ENCODE results near the gene LST1.

LST1 gene

DNA sequence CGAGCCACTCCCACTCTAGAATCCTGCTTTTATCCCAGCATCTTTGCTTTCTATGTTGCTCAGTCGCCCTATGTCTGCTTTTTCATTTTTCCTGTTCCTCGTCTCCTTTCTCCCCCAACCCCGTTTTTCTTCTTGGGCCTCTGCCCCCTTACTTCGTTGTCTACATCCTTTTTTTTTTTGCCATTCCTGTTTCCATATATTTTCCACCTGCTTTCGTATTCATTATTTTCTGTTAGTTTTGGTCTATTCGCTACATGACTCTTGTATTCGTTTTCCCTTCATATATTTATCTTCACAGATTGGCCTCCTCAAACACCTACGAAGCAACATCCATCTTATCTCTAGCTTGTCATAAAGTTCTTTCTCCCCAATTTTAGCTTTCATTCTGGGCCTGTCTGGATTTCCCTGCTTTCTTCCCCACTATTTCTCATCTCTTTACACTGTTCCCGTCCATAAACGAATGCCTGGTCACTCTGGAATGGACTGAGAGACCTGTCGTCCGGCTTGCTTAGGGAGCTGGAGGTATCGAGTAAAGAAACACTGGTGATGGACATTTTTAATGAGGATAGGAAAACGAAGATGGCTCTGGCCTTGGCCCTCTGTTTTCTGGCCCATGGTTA, 35.4 kb downstream of the LST1 start:
- no peak for DNase-seq

DNA sequence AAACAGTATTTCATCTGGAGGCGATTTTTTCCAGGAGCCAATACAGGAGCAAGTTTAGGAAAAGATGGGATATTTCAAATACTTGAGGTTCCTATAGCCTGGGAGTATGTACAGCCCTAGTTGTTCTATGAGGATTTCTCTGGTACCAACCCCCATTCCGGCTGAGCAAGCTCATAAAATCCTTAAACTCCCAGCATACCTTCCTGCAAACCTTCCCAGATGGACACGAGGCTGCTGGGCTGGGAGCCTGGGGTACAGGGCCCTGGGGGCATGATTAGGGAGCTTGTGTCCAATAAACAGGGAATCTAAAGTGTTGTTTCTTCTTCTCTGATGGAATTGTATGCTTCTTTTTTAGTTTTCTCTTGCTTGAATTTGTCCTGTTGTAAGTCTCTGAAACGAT, 35.9 kb downstream of the LST1 start:
- DNase-seq = no peak

DNA sequence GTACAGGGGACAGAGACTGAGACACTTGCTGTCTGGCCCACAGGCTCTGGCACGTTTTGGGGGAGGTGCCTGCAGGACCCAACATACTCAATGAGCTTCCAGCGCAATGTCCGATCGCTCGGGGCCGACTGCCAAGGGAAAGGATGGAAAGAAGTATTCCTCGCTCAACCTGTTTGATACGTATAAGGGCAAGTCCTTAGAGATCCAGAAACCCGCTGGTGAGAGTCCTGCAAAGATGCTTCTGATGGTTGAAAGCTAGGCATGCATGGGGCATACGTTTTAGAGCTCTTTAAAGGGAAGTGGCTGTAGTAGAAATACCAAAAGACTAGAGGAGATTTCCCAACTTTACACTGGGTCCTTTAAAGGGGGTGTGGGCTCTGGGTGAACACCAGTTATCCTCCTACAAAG, 36.6 kb downstream of the LST1 start:
- DNase-seq = peak; percentile 57 to 59

DNA sequence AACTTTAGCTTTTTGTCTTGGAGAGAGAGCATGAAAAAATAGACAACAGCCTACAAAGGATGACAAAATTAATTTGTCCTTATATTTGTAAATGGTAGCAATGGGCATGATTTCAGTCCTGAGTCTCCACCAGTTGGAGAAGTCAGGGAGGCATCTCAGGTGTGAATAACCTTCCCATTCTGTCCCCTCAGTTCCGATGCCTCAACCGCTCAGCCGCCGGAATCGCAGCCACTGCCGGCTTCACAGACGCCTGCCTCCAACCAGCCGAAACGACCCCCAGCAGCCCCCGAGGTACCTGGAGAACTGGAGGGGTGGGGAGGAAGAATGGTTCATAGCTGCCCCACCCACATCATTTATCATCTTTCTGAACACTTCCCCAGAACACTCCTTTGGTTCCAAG, 38.0 kb downstream of the LST1 start:
- DNase-seq = no peak

DNA sequence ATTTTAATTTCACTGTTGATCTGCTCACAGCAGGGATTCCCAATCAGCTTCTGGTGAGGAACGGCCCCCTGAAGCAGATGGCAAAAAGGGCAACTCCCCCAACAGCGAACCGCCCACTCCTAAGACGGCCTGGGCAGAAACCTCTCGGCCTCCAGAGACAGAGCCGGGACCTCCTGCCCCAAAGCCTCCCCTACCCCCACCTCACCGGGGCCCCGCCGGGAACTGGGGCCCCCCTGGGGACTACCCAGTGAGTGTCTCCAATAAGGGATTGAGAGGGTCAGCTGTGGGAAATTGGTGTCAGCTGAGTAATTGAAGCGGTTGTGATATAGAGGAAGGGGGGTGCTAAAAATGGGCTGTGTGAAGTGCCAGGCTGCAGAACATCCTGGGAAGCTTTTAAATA, 40.9 kb downstream of the LST1 start:
- no peak for DNase-seq

DNA sequence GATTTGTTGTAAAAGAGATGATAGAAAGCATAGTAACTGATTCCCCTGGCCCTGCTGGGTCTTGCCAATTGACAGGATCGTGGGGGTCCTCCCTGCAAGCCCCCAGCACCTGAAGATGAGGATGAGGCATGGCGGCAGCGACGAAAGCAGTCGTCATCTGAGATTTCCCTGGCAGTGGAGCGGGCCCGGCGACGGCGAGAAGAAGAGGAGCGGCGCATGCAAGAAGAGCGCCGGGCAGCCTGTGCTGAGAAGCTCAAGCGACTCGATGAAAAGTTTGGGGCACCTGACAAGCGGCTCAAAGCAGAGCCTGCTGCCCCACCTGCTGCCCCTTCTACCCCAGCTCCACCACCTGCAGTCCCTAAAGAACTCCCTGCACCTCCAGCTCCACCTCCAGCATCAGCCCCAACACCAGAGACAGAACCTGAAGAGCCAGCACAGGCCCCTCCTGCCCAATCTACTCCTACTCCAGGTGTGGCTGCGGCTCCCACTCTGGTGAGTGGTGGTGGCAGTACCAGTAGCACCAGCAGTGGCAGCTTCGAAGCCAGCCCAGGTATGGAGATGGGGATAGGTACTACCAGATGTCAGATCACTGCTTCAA, 41.7 kb downstream of the LST1 start:
- DNase-seq = no peak

DNA sequence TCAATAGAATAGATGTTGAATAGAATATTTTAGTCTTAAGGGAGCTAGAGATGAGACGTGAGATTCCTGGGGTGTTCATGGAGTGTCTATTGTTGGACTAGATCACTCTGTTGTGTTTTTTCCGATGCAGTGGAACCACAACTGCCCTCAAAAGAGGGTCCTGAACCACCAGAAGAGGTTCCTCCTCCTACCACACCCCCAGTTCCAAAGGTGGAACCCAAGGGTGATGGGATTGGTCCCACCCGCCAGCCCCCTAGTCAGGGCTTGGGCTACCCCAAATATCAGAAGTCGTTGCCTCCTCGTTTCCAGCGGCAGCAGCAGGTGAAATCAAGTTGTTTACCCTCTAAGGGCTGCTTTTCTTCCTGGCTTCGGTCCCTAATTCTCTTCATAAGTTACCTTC, 42.9 kb downstream of the LST1 start:
- no peak for DNase-seq

DNA sequence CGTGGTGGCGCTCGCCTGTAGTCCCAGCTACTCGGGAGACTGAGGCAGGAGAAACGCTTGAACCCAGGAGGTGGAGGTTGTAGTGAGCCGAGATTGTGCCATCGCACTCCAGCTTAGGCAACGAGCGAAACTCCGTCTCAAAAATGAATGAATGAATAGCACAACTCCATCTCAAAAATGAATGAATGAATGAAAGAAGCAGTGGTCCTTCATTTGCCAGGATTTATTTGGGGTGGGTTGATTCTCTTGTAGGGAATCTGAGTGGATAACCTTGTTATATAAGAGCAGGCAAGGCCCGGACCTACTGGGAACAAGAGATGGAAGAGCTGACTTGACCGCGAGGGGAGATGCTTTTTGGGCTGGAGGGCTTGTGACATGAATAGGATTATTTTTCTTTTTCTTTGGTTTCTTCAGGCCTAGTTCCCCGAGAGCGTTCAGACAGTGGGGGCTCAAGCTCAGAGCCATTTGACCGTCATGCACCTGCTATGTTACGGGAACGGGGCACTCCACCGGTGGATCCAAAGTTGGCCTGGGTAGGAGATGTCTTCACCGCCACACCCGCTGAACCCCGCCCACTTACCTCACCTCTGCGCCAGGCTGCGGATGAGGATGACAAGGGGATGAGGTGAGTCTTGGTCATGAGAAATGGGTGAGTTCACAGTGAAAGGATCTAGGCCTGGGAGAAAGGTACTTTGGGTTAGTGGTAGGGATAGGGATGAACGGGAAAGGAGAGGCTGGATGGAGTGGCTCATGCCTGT, 44.3 kb downstream of the LST1 start:
- DNase-seq = no peak

DNA sequence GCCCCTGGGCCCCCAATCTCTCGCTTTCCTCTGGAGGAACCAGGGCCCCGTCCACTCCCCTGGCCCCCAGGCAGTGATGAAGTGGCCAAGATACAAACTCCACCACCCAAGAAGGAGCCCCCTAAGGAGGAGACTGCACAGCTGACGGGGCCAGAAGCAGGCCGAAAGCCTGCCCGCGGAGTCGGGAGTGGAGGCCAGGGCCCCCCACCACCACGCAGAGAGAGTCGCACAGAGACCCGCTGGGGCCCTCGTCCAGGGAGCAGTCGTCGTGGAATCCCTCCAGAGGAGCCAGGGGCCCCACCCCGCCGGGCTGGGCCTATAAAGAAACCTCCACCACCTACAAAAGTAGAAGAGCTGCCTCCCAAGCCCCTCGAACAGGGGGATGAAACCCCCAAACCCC, 45.1 kb downstream of the LST1 start:
- no peak for DNase-seq

DNA sequence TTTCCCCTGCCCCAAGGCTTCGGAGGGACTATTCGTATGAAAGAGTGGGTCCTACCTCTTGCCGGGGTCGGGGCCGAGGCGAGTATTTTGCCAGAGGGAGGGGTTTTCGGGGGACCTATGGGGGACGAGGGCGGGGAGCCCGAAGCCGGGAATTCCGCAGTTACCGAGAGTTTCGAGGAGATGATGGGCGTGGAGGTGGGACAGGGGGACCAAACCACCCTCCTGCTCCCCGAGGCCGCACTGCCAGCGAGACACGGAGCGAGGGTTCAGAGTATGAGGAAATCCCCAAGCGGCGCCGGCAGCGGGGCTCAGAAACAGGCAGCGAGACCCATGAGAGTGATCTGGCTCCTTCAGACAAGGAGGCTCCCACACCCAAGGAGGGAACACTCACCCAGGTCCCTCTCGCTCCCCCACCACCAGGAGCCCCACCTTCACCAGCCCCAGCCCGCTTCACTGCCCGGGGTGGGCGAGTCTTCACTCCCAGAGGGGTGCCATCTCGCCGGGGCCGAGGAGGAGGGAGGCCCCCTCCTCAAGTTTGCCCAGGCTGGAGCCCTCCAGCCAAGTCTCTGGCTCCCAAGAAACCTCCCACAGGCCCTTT, 45.7 kb downstream of the LST1 start:
- no peak for DNase-seq

DNA sequence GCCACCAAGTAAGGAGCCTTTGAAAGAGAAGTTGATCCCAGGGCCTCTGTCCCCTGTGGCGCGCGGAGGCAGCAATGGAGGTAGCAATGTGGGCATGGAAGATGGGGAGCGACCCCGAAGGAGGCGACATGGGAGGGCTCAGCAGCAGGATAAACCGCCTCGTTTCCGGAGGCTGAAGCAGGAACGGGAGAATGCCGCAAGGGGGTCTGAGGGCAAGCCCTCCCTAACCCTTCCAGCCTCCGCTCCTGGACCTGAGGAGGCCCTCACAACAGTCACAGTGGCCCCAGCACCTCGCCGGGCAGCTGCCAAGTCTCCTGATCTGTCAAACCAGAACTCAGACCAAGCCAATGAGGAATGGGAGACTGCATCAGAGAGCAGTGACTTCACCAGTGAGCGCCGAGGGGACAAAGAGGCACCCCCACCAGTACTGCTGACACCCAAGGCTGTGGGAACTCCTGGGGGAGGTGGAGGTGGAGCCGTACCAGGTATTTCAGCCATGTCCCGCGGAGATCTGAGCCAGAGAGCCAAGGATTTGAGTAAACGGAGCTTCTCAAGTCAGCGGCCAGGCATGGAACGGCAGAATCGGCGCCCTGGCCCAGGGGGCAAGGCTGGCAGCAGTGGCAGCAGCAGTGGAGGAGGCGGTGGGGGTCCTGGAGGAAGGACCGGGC, 46.3 kb downstream of the LST1 start:
- no peak for DNase-seq

DNA sequence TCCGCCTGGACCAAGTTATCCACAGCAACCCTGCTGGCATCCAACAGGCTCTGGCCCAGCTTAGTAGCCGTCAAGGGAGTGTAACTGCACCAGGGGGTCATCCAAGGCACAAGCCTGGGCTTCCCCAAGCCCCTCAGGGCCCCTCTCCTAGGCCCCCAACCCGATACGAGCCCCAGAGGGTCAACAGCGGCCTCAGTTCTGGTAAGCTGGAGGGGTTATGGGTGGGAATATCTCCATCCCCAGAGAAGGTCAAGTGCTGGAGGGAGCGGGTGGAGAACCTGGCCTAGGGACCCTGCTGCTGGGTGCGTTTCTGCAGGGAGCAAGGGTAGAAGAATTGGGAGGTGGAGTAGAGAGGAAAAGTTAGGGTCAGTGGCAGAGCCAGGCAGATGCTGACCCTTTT, 47.4 kb downstream of the LST1 start:
- no peak for DNase-seq

DNA sequence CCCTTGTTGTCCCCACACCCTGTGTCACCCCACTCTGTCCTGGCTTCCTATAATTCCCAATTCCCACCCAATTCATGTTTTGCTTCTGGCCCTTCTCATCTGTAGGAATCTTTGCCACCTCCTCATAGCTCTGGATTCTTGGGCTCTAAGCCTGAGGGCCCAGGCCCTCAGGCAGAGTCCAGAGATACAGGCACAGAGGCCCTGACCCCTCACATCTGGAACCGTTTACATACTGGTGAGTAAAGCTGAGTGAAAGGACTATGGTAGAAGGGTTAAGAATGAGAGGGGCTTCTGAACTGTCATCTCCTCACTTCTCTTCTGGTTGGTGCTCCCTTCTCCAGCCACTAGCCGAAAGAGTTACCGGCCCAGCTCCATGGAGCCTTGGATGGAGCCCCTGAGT, 48.1 kb downstream of the LST1 start:
- no peak for DNase-seq

DNA sequence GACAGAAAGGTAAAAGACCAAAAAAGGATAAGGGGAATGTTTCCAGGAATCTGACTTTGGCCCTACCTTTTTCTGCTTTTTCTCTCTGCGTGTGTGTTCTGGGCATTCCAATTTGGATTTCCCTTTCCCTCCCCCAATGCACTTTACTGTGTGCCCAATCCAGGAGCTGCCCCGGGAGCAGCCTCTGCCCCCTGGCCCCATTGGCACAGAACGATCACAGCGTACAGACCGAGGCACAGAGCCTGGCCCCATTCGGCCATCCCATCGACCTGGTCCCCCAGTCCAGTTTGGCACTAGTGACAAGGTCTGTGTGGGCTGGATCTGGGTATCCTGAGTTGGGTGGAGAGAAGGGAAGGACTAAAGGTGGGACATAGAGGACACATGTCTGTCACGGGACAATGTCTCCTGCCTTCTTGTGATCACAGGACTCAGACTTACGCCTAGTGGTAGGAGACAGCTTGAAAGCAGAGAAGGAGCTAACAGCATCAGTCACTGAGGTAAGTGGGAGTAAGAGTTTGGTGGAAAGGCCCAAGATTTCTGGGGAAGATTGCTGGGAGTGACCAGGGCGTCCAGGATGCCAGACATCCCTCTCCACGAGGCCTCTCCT, 49.0 kb downstream of the LST1 start:
- DNase-seq = no peak

DNA sequence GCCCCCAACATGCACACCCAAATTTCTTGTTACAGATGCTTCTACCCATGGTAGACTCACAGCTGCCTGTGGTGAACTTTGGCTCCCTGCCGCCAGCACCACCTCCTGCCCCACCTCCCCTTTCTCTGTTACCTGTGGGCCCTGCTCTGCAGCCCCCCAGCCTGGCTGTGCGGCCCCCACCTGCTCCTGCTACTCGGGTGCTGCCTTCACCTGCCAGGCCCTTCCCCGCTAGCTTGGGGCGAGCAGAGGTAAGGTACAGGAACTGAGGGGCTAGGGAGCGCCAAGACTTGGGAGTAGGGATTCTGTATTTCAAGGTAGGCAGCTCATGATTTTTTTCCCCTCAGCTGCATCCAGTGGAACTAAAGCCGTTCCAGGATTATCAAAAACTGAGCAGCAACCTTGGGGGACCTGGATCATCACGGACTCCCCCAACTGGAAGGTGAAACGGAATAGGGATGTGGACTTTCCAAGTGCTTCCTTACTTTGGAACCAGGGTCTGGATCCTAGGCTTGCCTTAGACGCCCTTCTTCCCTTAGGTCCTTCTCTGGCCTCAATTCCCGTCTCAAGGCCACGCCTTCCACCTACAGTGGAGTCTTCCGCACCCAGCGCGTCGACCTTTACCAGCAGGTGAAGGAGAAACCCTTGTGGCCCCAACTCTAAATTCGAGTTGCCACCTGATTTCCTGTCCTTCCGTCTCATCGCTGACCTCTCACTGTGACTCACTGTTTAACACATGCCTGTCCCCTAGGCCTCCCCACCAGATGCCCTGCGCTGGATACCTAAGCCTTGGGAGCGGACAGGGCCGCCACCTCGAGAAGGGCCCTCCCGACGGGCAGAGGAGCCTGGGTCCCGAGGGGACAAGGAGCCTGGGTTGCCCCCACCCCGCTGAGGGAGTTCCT, 50.9 kb downstream of the LST1 start:
- no peak for DNase-seq

Measured in inflammatory macrophage (primary cell).